Right renal cortex interstitium (tissue), 3 donors: ENCODE data around the gene SCARF1. TPM values are rescaled to one million over a fixed set of nuclear protein-coding genes. Genes with fewer than 3 reads are reported as not detected.

ENCODE experiments used
- DNase-seq, 3 donors: peaks; one replicate each; pipeline ENCODE4 v3.0.0-alpha.2; 2013; ENCODE audit warnings: low read depth in 3 of 3, low spot score in 2 of 3
- polyA plus RNA-seq, 3 donors: library from polyadenylated mRNA; unstranded; fragments of 120-200 nt; gene quantifications; one replicate each; pipeline ENCODE4 v1.2.1, GENCODE V29; 2013; ENCODE audit not compliant: insufficient read length in 3 of 3

SCARF1 gene
- polyA plus RNA-seq, 3 donors = 5.0 to 5.5 (median 5.3) TPM

GRCh38 chr17:1648173-1648962 lies 2.8 kb upstream of the SCARF1 start:
- no peak for DNase-seq

- no peak for DNase-seq
Observed at GRCh38 chr17:1647802-1648171, 2.3 kb upstream of the SCARF1 start.

- DNase-seq = no peak
Observed at GRCh38 chr17:1646199-1646875, 805 bp upstream of the SCARF1 start.

GRCh38 chr17:1644493-1645206 lies 882 bp downstream of the SCARF1 start:
- no peak for DNase-seq

DNA sequence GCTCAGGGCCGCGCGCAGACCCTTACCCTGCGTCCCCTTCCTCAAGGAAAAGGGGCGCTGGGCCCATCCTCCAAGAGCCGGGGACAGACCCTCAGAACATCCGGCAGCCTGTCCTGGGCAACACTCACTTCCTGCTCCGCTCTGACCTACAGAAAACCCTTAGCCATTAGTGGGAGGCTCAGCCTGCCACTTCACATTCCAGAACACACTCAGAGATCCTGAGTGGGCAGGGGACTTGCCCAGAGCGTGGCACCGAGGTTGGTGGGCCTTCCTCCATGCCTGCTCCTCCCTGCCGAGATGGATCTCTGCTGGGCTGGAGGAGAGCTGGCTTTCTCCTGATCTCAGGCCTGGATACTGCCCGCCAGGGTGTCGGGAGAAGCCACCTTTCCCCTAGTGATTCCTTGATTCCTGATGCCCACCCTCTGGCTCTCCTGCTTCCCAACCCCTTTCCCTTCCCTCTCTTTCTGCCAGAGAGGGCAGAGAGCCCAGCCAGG lies 1.5 kb downstream of the SCARF1 start:
- DNase-seq = no peak

- no peak for DNase-seq
Observed at GRCh38 chr17:1643293-1643998, 2.1 kb downstream of the SCARF1 start.

DNA sequence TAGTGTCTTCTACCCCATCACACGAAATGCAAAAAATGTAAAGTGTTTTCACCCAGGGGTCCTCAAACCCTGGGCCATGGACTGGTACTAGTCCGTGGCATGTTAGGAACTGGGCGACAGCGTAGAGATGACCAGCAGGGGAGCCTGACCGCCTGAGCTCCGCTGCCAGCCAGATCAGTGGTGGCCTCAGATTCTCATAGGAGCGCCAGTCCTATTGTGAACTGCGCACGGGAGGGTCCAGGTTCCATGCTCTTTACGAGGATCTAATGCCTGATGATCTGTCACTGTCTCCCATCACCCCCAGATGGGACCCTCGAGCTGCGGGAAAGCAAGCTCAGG lies 4.5 kb downstream of the SCARF1 start:
- DNase-seq = no peak

- DNase-seq = no peak
Observed at GRCh38 chr17:1640329-1641064, 5.0 kb downstream of the SCARF1 start.

- DNase-seq = no peak
Observed at GRCh38 chr17:1639549-1640180, 5.9 kb downstream of the SCARF1 start.

DNA sequence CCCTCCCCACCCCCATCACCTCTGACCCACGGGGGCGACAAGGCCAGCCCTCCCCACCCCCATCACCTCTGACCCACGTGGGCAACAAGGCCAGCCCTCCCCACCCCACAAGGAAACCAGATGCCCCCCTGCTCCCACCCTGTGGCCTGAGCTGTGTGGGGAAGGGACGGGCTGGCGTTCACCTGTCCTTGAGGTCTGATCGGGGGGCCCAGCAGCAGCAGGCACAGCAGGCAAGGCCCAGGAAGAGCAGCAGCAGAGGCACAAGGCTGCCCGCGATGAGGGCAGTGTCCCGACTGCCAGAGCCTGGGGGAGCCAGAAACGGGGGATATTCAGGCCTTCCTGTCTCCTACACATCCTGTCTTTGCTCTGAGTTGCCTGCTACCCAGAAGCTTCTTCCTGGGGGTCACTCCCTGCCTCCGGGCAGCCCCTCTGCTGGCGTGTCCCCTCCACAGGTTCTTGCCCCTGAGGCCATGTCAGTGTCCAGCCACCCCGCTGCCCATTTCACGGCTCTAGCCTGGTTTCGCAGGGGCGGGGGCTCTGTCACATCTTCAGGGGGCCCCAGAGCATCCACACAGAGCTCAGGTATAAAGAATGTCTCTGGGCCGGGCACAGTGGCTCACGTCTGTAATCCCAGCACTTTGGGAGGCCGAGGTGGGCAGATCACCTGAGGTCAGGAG lies 6.8 kb downstream of the SCARF1 start:
- DNase-seq = no peak

DNA sequence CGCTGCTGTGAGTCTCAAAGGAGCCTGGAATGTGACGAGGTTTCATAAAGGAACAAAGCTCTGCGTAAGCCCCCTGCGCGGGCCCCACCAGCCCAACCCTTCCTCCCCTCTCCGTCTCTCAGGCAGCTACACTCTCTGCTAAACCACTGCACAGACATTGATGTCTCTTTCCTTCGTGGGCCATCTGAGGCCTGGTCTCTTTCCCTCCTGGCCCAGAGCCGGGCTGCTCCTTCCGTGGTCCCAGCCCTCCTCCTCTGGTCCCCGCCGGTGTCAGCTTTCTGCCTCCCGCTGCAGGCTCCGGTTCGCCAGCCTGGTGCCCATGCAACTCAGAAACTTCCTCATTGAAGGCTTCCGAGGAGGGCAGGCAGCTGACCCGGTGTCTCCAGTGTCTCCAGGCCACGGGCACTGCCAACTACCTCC lies 7.4 kb downstream of the SCARF1 start:
- DNase-seq = no peak

GRCh38 chr17:1636732-1637285 lies 8.7 kb downstream of the SCARF1 start:
- no peak for DNase-seq

- no peak for DNase-seq
Observed at GRCh38 chr17:1635675-1636465, 9.7 kb downstream of the SCARF1 start.

- no peak for DNase-seq
Observed at GRCh38 chr17:1634841-1635650, 10.5 kb downstream of the SCARF1 start.

- DNase-seq = no peak
Observed at GRCh38 chr17:1630662-1631061, 14.9 kb downstream of the SCARF1 start.

- DNase-seq = no peak
Observed at GRCh38 chr17:1629504-1630310, 15.8 kb downstream of the SCARF1 start.
